ENCODE measurements around the gene DLGAP1.
"Not testable (repeated sequence)": the region's sequence is repeated elsewhere in the genome, so short reads cannot be mapped to it uniquely, and the experiment has no call there.

DLGAP1 gene

DNA sequence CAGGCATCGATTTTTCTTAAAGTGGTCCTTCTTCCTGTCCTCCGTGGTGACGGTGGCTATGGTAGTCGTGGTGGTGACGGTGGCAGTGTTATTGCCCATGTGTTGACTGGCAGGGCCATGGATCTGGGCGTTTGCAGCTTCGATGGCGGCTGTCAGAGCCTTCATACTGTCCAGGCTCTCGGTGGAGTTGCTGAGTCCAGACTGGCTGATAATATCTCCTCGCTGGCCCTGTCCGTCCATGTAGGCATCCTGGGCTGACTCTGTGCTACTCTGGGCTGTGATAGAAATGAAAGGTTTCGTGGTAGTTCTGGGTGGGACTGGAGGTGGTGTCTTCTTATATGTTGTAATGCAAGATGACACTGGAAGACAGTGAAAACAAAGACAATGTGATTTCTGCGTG lies 873.2 kb downstream of the DLGAP1 start:
- DNase-seq, result no peak
- TF ChIP-seq GATA1 (IDR thresholded peaks at IDR 0.05; ENCODE audit: low read depth, low read length), result no peak
- TF ChIP-seq POLR2A (IDR thresholded peaks at IDR 0.05; ENCODE audit: low read length), result no peak

DNA sequence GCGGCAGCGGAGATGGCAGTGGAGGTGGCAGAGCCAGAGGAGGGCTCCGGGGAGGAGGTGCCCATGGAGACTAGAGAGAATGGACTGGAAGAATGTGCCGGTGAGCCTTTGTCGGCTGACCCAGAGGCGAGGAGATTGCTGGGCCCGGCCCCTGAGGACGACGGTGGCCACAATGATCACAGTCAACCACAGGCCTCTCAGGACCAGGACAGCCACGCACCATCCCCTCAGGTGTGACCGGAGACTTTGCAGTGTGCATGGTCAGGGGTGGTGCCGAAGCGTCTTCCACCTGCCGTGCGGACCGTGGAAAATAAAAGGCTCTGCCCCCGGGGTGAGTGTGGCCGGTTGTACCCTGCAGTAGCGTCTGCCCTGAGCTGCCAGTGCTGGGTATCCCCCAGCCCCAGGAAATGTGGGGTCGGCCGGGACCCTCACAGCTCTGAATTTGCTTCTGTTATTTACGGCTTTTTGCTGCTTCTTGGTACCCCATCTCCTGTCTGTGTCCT lies 874.5 kb downstream of the DLGAP1 start:
- DNase-seq, result not testable (repeated sequence)

DNA sequence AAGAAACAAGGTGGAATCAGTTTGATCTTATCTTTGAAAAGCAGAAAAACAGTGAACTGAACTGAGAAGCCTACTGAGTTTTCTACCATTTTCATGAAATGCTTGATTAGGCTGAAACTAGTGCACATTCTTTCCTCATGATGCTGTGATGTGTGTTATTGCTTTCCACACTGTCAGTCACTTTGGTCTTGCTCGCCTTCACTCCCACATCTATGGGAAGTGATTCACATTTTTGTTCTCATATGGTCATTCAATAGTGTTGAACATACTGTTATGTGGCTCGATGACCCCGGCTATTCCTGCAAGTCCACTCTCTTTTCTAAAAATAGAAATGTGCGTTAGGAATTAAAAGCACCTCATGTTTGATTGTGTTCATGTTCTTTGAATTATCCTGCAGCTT lies 875.4 kb downstream of the DLGAP1 start:
- TF ChIP-seq POLR2A (IDR thresholded peaks at IDR 0.05; ENCODE audit: low read length), result no peak
- no peak for TF ChIP-seq GATA1 (IDR thresholded peaks at IDR 0.05; ENCODE audit: low read depth, low read length)

DNA sequence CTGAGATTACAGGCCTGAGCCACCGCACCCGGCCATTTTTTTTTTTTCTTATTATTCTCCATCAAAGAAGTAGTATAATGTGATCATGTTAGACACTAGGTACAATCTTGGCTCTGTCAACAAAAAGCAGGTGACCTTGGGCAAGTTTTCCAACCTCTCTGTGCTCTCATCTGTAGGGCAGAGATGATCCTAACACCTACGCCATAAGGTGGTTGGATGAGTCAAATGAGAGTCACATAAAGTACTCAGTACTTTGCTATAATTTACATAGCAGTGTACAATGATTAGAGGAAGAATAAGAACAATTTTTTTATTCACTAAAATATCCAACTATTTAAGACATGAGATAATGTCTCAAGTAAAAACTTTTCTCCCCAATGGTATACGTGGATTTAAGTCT lies 876.5 kb downstream of the DLGAP1 start:
- no peak for DNase-seq

More for the DNA sequence above, 875.4 kb downstream of the DLGAP1 start:
- DNase-seq, result no peak

DNA sequence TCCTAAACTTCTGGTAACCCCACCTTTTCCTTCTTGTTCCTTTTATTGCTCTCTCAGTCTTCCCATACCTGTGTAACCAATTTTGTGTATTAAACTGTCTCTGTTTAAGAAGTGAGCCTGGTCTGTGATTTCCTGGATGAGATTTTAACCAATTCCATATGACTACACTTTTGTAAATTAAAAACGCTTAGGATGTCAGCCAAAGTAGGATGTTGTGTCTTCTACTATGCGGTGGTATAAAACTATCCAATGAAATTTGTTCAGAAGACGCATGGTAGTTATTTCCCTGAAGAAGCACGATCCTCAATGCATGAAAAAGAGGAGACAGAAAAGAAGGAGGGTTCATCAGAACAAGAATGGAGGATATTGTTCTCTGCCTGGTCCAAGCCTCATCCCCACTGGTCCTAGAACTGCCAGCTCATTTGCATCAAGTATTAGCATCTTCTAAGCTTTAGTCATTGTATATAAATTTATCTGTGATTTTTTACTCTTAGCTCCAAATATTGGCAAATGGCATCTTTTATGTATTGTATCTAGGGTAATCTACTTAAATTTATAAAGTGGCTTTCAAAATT lies 877.7 kb downstream of the DLGAP1 start:
- TF ChIP-seq GATA1 (IDR thresholded peaks at IDR 0.05; ENCODE audit: low read depth, low read length), result no peak
- TF ChIP-seq POLR2A (IDR thresholded peaks at IDR 0.05; ENCODE audit: low read length), result no peak

More for the DNA sequence above, 876.5 kb downstream of the DLGAP1 start:
- TF ChIP-seq GATA1 (IDR thresholded peaks at IDR 0.05; ENCODE audit: low read depth, low read length) (no peak), POLR2A (IDR thresholded peaks at IDR 0.05; ENCODE audit: low read length) (no peak)

DNA sequence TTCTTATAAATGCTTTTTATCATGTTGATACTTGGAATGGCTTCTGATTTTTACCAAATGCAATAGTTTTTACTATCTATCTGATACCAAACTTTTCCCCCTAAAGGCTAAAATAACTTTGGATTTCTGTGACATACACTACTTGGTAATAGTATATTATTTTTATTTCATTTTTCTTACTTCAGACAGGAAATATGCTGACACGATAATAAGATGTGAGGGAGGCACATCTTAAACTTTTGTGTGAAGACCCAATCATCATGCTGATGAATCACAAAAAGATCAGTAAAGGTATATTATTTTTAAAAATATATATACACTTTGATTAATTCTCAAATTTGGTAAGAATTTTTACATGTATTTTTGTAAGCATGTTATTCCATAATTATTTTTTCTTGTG lies 882.3 kb downstream of the DLGAP1 start:
- DNase-seq, result no peak
- TF ChIP-seq GATA1 (IDR thresholded peaks at IDR 0.05; ENCODE audit: low read depth, low read length) (no peak), POLR2A (IDR thresholded peaks at IDR 0.05; ENCODE audit: low read length) (no peak)

More for the DNA sequence above, 877.7 kb downstream of the DLGAP1 start:
- no peak for DNase-seq

DNA sequence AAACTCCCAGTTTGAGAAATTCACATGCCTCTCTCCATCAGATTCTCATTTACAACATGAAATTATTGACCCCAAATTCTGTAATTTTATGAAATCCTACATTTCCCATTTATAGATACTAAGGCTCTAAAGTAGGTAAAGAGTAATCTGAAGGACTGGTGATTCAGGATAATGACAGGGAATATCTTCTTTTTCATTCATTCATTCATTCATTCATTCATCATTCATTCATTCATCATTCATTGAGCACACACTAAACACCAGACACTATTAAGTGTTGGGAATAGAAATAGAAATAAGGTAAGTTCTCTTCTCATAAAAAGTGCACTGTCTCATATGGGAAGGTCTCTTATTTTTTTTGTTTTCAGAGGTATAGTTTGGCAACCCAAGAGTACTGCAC lies 888.3 kb downstream of the DLGAP1 start:
- DNase-seq, result no peak
- TF ChIP-seq POLR2A (IDR thresholded peaks at IDR 0.05; ENCODE audit: low read length) (no peak), GATA1 (IDR thresholded peaks at IDR 0.05; ENCODE audit: low read depth, low read length) (no peak)

DNA sequence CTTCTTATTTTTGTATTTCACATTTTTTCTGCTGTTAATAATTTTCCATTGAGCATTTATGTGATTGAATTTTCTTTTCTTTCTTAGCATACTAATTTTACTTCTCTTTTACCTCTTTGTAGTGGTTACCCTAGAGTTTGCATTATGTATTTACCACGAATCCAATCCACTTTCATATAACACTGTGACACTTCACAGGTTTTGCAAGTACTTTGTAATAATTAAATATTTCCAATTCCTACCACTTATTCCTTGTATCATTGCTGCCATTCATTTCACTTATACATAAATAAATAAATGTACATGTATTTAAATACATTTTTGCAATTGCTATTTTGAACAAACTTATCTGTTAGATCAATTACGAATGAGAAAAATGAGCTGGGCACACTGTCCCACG lies 894.4 kb downstream of the DLGAP1 start:
- TF ChIP-seq GATA1 (IDR thresholded peaks at IDR 0.05; ENCODE audit: low read depth, low read length) (no peak), POLR2A (IDR thresholded peaks at IDR 0.05; ENCODE audit: low read length) (no peak)
- DNase-seq, result no peak

DNA sequence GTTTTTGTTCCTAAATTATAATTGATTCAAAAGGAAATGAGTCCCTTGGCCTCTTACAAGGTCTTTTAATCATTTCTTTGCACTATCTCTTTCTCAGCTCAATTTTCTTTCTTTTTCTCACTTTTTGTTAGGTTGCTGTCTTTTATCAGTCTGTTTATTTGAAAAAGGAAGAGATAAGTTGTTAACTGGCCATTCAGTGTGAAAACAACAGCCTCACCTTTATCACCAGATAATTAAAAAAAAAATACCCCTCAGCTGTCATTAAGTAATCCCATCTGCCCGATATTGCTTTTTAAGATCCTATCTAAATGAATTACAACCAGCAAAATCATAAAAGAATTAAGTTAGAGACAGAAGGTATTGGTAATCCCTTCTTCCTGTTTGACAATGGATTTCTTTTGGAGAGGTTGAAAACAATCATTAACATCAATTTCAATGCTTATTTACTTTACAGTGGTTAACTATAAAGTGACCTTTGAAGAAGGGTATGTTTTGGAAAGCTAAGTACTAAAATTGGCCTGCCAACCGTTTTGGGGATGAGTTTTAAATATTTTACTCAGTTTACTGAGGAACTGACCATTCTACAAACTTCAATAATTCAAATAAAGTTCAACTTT lies 900.2 kb downstream of the DLGAP1 start:
- DNase-seq, result no peak
- TF ChIP-seq POLR2A (IDR thresholded peaks at IDR 0.05; ENCODE audit: low read length), result no peak
- no peak for TF ChIP-seq GATA1 (IDR thresholded peaks at IDR 0.05; ENCODE audit: low read depth, low read length)

DNA sequence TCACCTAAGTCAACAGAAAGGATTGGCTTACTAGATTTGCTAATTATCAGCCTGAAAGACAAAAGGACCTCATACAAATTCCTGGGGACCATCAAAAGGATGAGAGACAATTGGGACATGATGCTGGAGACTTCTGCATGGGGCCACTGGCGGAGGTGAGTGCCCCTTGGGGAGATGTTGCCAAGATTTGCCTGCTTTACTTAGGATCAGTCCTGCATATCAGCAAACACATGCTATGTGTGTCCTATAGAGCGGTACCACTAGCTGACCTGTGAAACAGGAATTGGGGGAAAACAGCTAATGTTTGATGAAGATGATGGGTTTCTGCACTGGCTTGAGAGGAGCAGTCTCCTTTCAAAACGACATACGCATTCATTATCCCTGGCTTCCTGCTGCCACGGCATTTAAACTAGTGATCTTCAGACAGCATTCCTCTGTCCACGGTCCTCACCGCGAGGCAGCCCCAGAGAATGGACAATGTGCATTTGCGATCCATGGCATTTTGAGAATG lies 901.0 kb downstream of the DLGAP1 start:
- TF ChIP-seq POLR2A (IDR thresholded peaks at IDR 0.05; ENCODE audit: low read length), result no peak
- TF ChIP-seq GATA1 (IDR thresholded peaks at IDR 0.05; ENCODE audit: low read depth, low read length), result no peak
- DNase-seq, result no peak

DNA sequence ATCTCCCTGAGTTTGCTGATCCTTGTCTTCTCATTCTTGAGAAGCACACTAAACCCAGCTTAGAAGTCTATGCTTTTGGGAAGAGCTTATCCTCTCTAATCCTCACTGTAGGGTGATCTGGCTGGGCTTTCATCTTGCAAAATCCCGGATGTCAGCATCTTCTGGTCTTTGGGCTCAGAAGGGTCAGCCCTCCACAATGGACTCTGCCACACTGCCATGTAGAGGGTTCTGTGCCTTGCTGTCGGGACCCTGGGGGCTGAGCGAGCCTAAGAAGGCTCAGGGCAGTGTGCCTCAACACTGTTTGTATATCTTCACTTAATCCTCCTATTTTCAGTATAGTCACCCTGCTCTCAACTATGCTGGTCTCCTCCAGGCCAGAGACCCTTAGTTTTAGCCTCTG lies 902.8 kb downstream of the DLGAP1 start:
- TF ChIP-seq GATA1 (IDR thresholded peaks at IDR 0.05; ENCODE audit: low read depth, low read length) (no peak), POLR2A (IDR thresholded peaks at IDR 0.05; ENCODE audit: low read length) (no peak)
- no peak for DNase-seq

DNA sequence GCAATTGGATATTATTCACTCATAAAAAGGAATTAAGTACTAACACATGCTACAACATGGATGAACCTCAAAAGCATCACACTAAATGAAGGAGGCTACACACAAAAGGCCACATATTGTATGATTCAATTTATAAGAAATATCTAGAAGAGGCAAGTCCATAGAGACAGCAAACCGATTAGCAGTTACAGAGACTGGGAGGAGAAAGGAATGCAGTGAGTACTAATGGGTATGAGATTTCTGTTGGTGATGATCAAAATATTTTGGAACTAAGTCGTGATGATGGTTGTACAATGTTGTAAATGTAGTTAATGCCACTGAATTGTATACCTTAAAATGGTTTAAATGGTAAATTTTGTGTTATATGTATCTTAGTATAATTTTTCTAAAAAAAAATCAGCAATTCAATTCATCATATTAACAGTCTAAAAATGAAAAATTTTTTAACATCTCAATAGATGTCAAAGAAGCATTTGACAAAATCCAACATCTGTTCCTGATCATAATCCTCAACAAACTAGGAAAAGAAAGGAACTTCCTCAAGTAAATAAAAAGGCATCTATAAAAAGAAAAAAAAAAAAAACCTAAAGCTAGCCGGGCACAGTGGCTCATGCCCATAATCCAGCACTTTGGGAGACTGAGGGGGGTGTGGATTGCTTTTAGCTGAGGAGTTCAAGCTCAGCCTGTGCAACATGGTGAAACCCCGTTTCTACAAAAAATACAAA lies 907.1 kb downstream of the DLGAP1 start:
- DNase-seq, result no peak
- TF ChIP-seq POLR2A (IDR thresholded peaks at IDR 0.05; ENCODE audit: low read length) (no peak), GATA1 (IDR thresholded peaks at IDR 0.05; ENCODE audit: low read depth, low read length) (no peak)

DNA sequence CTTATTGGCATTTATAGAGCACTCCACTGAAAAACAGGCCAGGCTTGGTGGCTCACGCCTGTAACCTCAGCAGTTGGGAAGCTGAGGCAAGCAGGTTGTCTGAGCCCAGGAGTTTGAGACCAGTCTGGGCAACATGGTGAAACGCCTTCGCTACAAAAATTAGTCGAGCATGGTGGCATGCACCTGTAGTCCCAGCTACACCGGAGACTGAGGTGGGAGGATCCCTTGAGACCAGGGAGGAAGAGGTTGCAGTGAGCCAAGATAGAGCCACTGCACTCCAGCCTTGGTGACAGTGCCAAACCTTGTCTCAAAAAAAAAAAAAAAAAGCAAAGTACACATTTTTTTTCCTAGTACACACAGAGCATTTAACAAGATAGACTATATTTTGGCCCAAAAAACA lies 909.0 kb downstream of the DLGAP1 start:
- TF ChIP-seq GATA1 (IDR thresholded peaks at IDR 0.05; ENCODE audit: low read depth, low read length) (no peak), POLR2A (IDR thresholded peaks at IDR 0.05; ENCODE audit: low read length) (no peak)
- no peak for DNase-seq

DNA sequence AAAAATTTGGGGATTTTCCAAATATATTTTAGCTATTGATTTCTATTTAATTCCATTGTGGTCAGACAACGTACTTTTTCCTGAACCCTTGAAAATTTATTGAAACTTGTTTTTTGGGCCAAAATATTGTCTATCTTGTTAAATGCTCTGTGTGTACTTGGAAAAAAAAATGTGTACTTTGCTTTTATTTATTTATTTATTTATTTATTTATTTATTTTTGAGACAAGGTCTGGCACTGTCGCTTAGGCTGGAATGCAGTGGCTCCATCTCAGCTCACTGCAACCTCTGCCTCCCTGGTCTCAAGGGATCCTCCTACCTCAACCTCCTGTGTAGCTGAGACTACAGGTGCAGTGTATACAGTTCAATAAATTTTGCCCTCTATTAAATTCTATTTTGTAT lies 910.6 kb downstream of the DLGAP1 start:
- no peak for DNase-seq
- TF ChIP-seq GATA1 (IDR thresholded peaks at IDR 0.05; ENCODE audit: low read depth, low read length), result no peak
- no peak for TF ChIP-seq POLR2A (IDR thresholded peaks at IDR 0.05; ENCODE audit: low read length)

Data from erythroblast (primary cell).